Psoas muscle (tissue), 8 donors: ENCODE results near the gene LYG1. TPM values are rescaled to one million over a fixed set of nuclear protein-coding genes. Genes with fewer than 3 reads are reported as not detected.
A peak's percentile ranks its signal among the peaks of the same experiment; 100 is the strongest.

Experiments used
- ATAC-seq, 4 donors: fragments of 200-7000 bp; cut with Tn5 transposase; one replicate each; pipeline ENCODE4 v1.9.1; 2020; ENCODE audit warnings: moderate library complexity in 3 of 4, mild to moderate bottlenecking in 2 of 4
- DNase-seq, 2 donors: peaks; one replicate each; pipeline ENCODE4 v3.0.0-alpha.2; 2020
- H3K27ac ChIP-seq: fragments of 200-600 bp; one replicate; pipeline ENCODE4 v1.8.0; 2022
- H3K27me3 ChIP-seq, 3 donors: fragments of 200-600 bp in 1 of 3; one replicate each; pipeline versions ENCODE4 v1.6.1 to v1.8.0; 2013 to 2022; ENCODE audit warnings: low read length in 2 of 3, mild to moderate bottlenecking in 2 of 3, moderate library complexity in 1 of 3; ENCODE audit not compliant: insufficient read depth in 3 of 3
- H3K36me3 ChIP-seq, 2 donors: fragments of 200-600 bp in 1 of 2; one replicate each; pipeline versions ENCODE4 v1.6.1 to v1.8.0; 2013 to 2022; ENCODE audit warnings: low read depth in 1 of 2, mild to moderate bottlenecking in 1 of 2, moderate library complexity in 1 of 2; ENCODE audit not compliant: insufficient read depth in 1 of 2
- H3K4me1 ChIP-seq: fragments of 200-600 bp; one replicate; pipeline ENCODE4 v1.8.0; 2022
- H3K4me3 ChIP-seq: fragments of 200-600 bp; one replicate; pipeline ENCODE4 v1.8.0; 2022; ENCODE audit warnings: mild to moderate bottlenecking
- H3K9me3 ChIP-seq: fragments of 200-600 bp; one replicate; pipeline ENCODE4 v1.8.0; 2022
- WGBS, 3 donors: extraction: QIAGEN DNeasy Blood & Tissue Kit; methylation state at CpG; one replicate each; pipeline versions ENCODE4 v1.1.6 to v1.1.7; 2013; 5-methylcytosine and 5-hydroxymethylcytosine counted together
- intact Hi-C, 2 donors: fragments of 100-400 bp; cut with DNase I; formaldehyde crosslinking; loops; one replicate each; pipeline versions ENCODE4 v1.11.0 to v1.14.2; 2022
- polyA plus RNA-seq, 3 donors: library from polyadenylated mRNA; stranded (reverse); fragments of 200-250 nt; gene quantifications; one replicate each; pipeline ENCODE4 v1.2.3, GENCODE V29; 2013
- total RNA-seq, 4 donors: library from RNA; stranded (reverse); fragmentation: NEBNext Ultra II Directional in 2 of 4; extraction: Animal tissue kit (Norgen Biotek cat#: 25700) in 2 of 4; gene quantifications; one replicate each; pipeline versions ENCODE4 v1.2.1 to v1.2.4, GENCODE V29; 2021 to 2023
- TF ChIP-seq, protein P1 (sequence below): fragments of 200-600 bp; IDR thresholded peaks from one replicate; pipeline ENCODE4 v1.8.0; 2022; ENCODE audit warnings: antibody characterized with exemption
- donor health status: healthy with polysubstance abuse.
- donor health status: DM: no; HTN: no; CAD: no; lungs with moderate emphysema.
- donor health status: Bipolar disorder and iron deficiency.
- donor health status: healthy.
- donor health status: DM: yes; HTN: yes; CAD: no.
- donor health status: DM: no; HTN: no; CAD: no.
- donor health status: DM: no; HTN: no; CAD: no.
- donor health status: DM: yes; HTN: yes; CAD: no.

The LYG1 gene
- total and polyA plus RNA-seq, 7 donors: 0.39 to 3.0 (median 1.0) TPM

- Histone ChIP-seq H3K4me1 (peaks cover 34% of the 10 kb centered on the region), H3K36me3 (no peaks in the 10 kb centered on the region), H3K4me3 (no peak overlapping the region), H3K9me3 (no peaks in the 10 kb centered on the region), H3K27ac (no peak overlapping the region), H3K27me3 (no peaks in the 10 kb centered on the region)
- 83 to 84% (median 83%) methylated on average over 8 of the region's 8 CpGs for WGBS, 3 donors
- TF ChIP-seq, protein P1, sequence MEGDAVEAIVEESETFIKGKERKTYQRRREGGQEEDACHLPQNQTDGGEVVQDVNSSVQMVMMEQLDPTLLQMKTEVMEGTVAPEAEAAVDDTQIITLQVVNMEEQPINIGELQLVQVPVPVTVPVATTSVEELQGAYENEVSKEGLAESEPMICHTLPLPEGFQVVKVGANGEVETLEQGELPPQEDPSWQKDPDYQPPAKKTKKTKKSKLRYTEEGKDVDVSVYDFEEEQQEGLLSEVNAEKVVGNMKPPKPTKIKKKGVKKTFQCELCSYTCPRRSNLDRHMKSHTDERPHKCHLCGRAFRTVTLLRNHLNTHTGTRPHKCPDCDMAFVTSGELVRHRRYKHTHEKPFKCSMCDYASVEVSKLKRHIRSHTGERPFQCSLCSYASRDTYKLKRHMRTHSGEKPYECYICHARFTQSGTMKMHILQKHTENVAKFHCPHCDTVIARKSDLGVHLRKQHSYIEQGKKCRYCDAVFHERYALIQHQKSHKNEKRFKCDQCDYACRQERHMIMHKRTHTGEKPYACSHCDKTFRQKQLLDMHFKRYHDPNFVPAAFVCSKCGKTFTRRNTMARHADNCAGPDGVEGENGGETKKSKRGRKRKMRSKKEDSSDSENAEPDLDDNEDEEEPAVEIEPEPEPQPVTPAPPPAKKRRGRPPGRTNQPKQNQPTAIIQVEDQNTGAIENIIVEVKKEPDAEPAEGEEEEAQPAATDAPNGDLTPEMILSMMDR: no peak
- no peak for DNase-seq
- ATAC-seq: no peak
- intact Hi-C loops: no loop called here
Measured at GRCh38 chr2:99340669-99341236, 39.8 kb upstream of the LYG1 start.

DNA sequence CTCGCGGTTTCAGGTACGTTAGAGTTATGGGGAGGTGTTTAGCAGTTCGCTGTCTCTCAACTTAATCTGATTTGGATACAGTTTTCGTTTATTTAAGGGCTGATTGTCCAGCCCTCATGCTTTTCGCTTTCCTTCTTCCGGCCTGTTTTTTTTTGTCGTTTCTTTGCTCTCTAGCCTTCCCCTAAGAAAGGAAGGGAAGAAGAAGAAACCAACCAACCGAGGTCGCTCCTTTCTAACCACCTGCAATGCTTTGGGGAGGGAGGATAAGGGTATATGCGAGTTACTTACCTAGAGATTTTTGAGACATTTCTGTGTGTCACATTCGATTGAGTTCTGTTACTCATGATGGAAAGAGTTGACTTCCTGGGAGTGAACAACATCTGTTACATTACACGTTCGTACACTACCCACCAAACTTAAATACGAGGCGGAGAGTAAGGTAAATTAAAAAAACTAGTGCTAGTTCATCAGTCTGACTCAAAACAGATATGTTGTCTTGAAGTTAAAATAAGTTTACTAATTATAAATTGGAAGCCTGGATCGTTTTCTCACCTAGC lies 37.1 kb upstream of the LYG1 start:
- DNase-seq (no peak), ATAC-seq (no peak)
- Histone ChIP-seq H3K36me3 (peaks cover 0 to 4% of the 10 kb centered on the region in 2 donors), H3K4me3 (peak overlapping the region; percentile 95), H3K27me3 (no peaks in the 10 kb centered on the region), H3K9me3 (no peaks in the 10 kb centered on the region), H3K27ac (peak overlapping the region; percentile 97), H3K4me1 (peaks cover 50% of the 10 kb centered on the region)
- TF ChIP-seq, protein P1: no peak
- 3 to 5% (median 4%) methylated on average over 17 of the region's 17 CpGs for WGBS, 3 donors
- intact Hi-C loops: loop anchor here in 1 of 2 donors (5.0 to 10.0 kb wide), 2 partner anchors 153 to 154 kb away; partner anchors contain the start of genes MITD1, MRPL30 and REV1

- Histone ChIP-seq H3K36me3 (peaks cover 0 to 11% of the 10 kb centered on the region in 2 donors), H3K4me1 (peaks cover 50% of the 10 kb centered on the region), H3K27me3 (no peaks in the 10 kb centered on the region), H3K9me3 (no peaks in the 10 kb centered on the region), H3K27ac (peak within 1 kb of the TSS; percentile 97), H3K4me3 (peak within 1 kb of the TSS; percentile 95)
- WGBS, 3 donors: 0% methylated on average over 71 to 87 of the region's 87 CpGs
- intact Hi-C loops: loop anchor here (2.0 to 10.0 kb wide), 3 partner anchors 153 to 157 kb away; partner anchors contain the start of genes MITD1 (in 2 of the 2), MRPL30 (in 2 of the 2) and REV1 (in 1 of the 2)
- TF ChIP-seq, protein P1: peak; percentile 59
- DNase-seq: peak; percentile 97 to 99
- ATAC-seq: peak; percentile 88 to 91 (median 89)
Measured at GRCh38 chr2:99337113-99338028, 36.4 kb upstream of the LYG1 start, which contains the start of gene EIF5B. Gene EIF5B (plus strand): TSS chr2:99337389. CDS start chr2:99337555, 166 bp downstream.

GRCh38 chr2:99336804-99337112 lies 35.8 kb upstream of the LYG1 start:
- TF ChIP-seq, protein P1: no peak
- WGBS, 3 donors: 0 to 1% (median 0%) methylated on average over 8 of the region's 8 CpGs
- intact Hi-C loops: loop anchor here (1.0 to 10.0 kb wide), 4 partner anchors 152 to 156 kb away; partner anchors contain the start of genes MITD1 (in 2 of the 2), MRPL30 (in 2 of the 2) and REV1 (in 2 of the 2)
- Histone ChIP-seq H3K4me3 (peak overlapping the region; percentile 95), H3K27ac (peak overlapping the region; percentile 97), H3K4me1 (peaks cover 50% of the 10 kb centered on the region), H3K27me3 (no peaks in the 10 kb centered on the region), H3K9me3 (no peaks in the 10 kb centered on the region), H3K36me3 (peaks cover 0 to 17% of the 10 kb centered on the region in 2 donors)
- ATAC-seq (peak in 3 of 4 donors; percentile 0 to 1 (median 0)), DNase-seq (no peak)
